K562 (cell line): Measurements from ENCODE around the gene RGS14. TPM values are rescaled to one million over a fixed set of nuclear protein-coding genes. Genes with fewer than 3 reads are reported as not detected.

Experiments used
- ARNT ChIP-seq, 2 experiments: fragments of 450-650 bp; IDR thresholded peaks; 2 replicates each; pipeline ENCODE4 v1.6.1; 2016; ENCODE audit warnings: mild to moderate bottlenecking in 1 of 2
- BDP1 ChIP-seq: IDR thresholded peaks from 3 replicates; pipeline ENCODE4 v1.6.1; 2011; ENCODE audit not compliant: insufficient read length, insufficient read depth
- CREM ChIP-seq: IDR thresholded peaks from 2 replicates; pipeline ENCODE4 v1.6.1; 2014; ENCODE audit warnings: antibody characterized with exemption, low read depth
- ELF1 ChIP-seq: fragments of 200-800 bp; sonication (Bioruptor generic); IDR thresholded peaks from 2 replicates; pipeline ENCODE4 v1.6.1; 2016; ENCODE audit warnings: missing genetic modification characterization, missing compliant biosample characterization
- KAT8 ChIP-seq: fragments of 450-650 bp; IDR thresholded peaks from 2 replicates; pipeline ENCODE4 v1.6.1; 2016; ENCODE audit warnings: low read depth, mild to moderate bottlenecking
- MIER1 ChIP-seq: fragments of 450-650 bp; IDR thresholded peaks from 2 replicates; pipeline ENCODE4 v1.6.1; 2016; ENCODE audit warnings: antibody characterized with exemption, mild to moderate bottlenecking, low read depth
- MNT ChIP-seq, 2 experiments: fragments of 450-650 bp; conservative IDR thresholded peaks; 2 replicates each; pipeline ENCODE4 v1.6.1; 2017; ENCODE audit warnings: mild to moderate bottlenecking in 2 of 2, moderate library complexity in 2 of 2
- MYNN ChIP-seq, 2 experiments: sonication (generic); formaldehyde crosslinking in 1 of 2; IDR thresholded peaks; 2 replicates each; pipeline versions ENCODE4 v1.5.0 to v1.6.1; 2016 to 2020; ENCODE audit warnings: antibody characterized with exemption in 1 of 2, missing genetic modification reagents in 1 of 2
- POLR2AphosphoS2 ChIP-seq: IDR thresholded peaks from 2 replicates; pipeline ENCODE4 v1.6.1; 2012; ENCODE audit warnings: low read length, improper control_type of control experiment
- POLR2B ChIP-seq: fragments of 450-650 bp; IDR thresholded peaks from 2 replicates; pipeline ENCODE4 v1.6.1; 2018; ENCODE audit warnings: low read depth; ENCODE audit not compliant: partially characterized antibody
- PRMT5 ChIP-seq: sonication (generic); formaldehyde crosslinking; IDR thresholded peaks from 2 replicates; pipeline ENCODE4 v1.5.0; 2020; ENCODE audit warnings: missing genetic modification reagents
- RBM22 ChIP-seq: fragments of 200-400 bp; formaldehyde crosslinking; IDR thresholded peaks from 2 replicates; pipeline ENCODE4 v1.6.1; 2018; ENCODE audit warnings: low read length, low read depth; ENCODE audit not compliant: poor library complexity, severe bottlenecking
- RBM25 ChIP-seq: fragments of 200-400 bp; formaldehyde crosslinking; IDR thresholded peaks from 2 replicates; pipeline ENCODE4 v1.6.1; 2018; ENCODE audit warnings: low read length, low read depth, moderate library complexity; ENCODE audit not compliant: severe bottlenecking
- RUNX1 ChIP-seq: sonication (generic); IDR thresholded peaks from 2 replicates; pipeline ENCODE4 v1.6.1; 2016; ENCODE audit warnings: antibody characterized with exemption, low read depth
- STAT5B ChIP-seq: fragments of 250-450 bp; sonication (Bioruptor Pico); IDR thresholded peaks from 2 replicates; pipeline ENCODE4 v1.8.0; 2021; ENCODE audit warnings: mild to moderate bottlenecking, inconsistent platforms
- XRCC5 ChIP-seq: fragments of 200-400 bp; formaldehyde crosslinking; IDR thresholded peaks from 2 replicates; pipeline ENCODE4 v1.6.1; 2017; ENCODE audit warnings: low read depth, mild to moderate bottlenecking, low read length
- ZSCAN32 ChIP-seq: fragments of 450-650 bp; formaldehyde crosslinking; IDR thresholded peaks from 2 replicates; pipeline ENCODE4 v1.4.0; 2020; ENCODE audit warnings: mild to moderate bottlenecking, moderate library complexity
- polyA plus RNA-seq, 8 experiments: library from polyadenylated mRNA; depleted of rRNA in 4 of 8; stranded (reverse) in 5 of 8; unstranded in 3 of 8; fragments of >200 nt; fragmentation: Nextera tagmentation in 2 of 8; fragmentation: Illumina TruSeq in 1 of 8; extraction: Ambion mirVana in 2 of 8; extraction: Trizol in 1 of 8; gene quantifications; 2 replicates each; pipeline versions ENCODE4 v1.2.1 to v1.2.3, GENCODE V29; 2011 to 2014; ENCODE audit warnings: inconsistent platforms in 1 of 8, missing spikeins in 1 of 8
- total RNA-seq, 7 experiments: library from RNA; depleted of rRNA in 6 of 7; stranded (reverse); fragments of >200 nt in 6 of 7; fragmentation: Illumina TruSeq in 2 of 7; extraction: Trizol in 2 of 7; gene quantifications; 2 replicates each; pipeline versions ENCODE4 v1.2.1 to v1.2.3, GENCODE V29; 2011 to 2021; ENCODE audit warnings: low replicate concordance in 1 of 7
- TF ChIP-seq, protein P1 (sequence below): sonication (generic); formaldehyde crosslinking; IDR thresholded peaks from 2 replicates; pipeline ENCODE4 v1.8.0; 2022; ENCODE audit warnings: missing genetic modification reagents, mild to moderate bottlenecking, borderline replicate concordance
- TF ChIP-seq, protein P2 (sequence below), 2 experiments: fragments of 150-350 bp in 1 of 2; IDR thresholded peaks; 2 replicates each; pipeline ENCODE4 v1.6.1; 2012 to 2016; ENCODE audit warnings: low read depth in 2 of 2, low read length in 2 of 2, mild to moderate bottlenecking in 1 of 2, moderate library complexity in 1 of 2

Gene RGS14
- total and polyA plus RNA-seq, 9 of the 15 experiments (the other 6 are each of a cell fraction or from before 2014, with no cell fraction given) = 0.28 to 75.9 (median 34.5) TPM

GRCh38 chr5:177351392-177352329 lies 6.1 kb upstream of the RGS14 start, which contains the start of gene LMAN2 (continued):
- TF ChIP-seq, protein P1, sequence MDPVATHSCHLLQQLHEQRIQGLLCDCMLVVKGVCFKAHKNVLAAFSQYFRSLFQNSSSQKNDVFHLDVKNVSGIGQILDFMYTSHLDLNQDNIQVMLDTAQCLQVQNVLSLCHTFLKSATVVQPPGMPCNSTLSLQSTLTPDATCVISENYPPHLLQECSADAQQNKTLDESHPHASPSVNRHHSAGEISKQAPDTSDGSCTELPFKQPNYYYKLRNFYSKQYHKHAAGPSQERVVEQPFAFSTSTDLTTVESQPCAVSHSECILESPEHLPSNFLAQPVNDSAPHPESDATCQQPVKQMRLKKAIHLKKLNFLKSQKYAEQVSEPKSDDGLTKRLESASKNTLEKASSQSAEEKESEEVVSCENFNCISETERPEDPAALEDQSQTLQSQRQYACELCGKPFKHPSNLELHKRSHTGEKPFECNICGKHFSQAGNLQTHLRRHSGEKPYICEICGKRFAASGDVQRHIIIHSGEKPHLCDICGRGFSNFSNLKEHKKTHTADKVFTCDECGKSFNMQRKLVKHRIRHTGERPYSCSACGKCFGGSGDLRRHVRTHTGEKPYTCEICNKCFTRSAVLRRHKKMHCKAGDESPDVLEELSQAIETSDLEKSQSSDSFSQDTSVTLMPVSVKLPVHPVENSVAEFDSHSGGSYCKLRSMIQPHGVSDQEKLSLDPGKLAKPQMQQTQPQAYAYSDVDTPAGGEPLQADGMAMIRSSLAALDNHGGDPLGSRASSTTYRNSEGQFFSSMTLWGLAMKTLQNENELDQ = 0 out of 2 replicates have a peak, but pooled peaks have one; percentile 57
- TF ChIP-seq POLR2B = peak; percentile 84
- TF ChIP-seq PRMT5 = no peak
- TF ChIP-seq ARNT (IDR thresholded peaks at IDR 0.05) = peak; percentile 72 to 87; a peak in 3 of 4 replicates
- TF ChIP-seq ELF1 (tag) = peak; percentile 100
- peak; percentile 87 to 93 for TF ChIP-seq MNT (conservative IDR thresholded peaks at IDR 0.05)
- peak; percentile 33; the same call in 1 of the 2 replicates for TF ChIP-seq MIER1
- peak; percentile 81 for TF ChIP-seq KAT8
- no peak for TF ChIP-seq STAT5B
- peak; percentile 37 for TF ChIP-seq RBM22
- TF ChIP-seq CREM = peak; percentile 88
- no peak for TF ChIP-seq POLR2AphosphoS2
- peak; percentile 89; the same call in 1 of the 2 replicates for TF ChIP-seq XRCC5
- TF ChIP-seq RBM25 = peak; percentile 97
- TF ChIP-seq BDP1 = no peak
- no peak for TF ChIP-seq MYNN (IDR thresholded peaks at IDR 0.05)
- no peak for TF ChIP-seq MYNN (CRISPR knock-in tag; IDR thresholded peaks at IDR 0.05)
- no peak for TF ChIP-seq RUNX1
- peak; percentile 52; the same call in 1 of the 2 replicates for TF ChIP-seq ZSCAN32
- TF ChIP-seq, protein P2, sequence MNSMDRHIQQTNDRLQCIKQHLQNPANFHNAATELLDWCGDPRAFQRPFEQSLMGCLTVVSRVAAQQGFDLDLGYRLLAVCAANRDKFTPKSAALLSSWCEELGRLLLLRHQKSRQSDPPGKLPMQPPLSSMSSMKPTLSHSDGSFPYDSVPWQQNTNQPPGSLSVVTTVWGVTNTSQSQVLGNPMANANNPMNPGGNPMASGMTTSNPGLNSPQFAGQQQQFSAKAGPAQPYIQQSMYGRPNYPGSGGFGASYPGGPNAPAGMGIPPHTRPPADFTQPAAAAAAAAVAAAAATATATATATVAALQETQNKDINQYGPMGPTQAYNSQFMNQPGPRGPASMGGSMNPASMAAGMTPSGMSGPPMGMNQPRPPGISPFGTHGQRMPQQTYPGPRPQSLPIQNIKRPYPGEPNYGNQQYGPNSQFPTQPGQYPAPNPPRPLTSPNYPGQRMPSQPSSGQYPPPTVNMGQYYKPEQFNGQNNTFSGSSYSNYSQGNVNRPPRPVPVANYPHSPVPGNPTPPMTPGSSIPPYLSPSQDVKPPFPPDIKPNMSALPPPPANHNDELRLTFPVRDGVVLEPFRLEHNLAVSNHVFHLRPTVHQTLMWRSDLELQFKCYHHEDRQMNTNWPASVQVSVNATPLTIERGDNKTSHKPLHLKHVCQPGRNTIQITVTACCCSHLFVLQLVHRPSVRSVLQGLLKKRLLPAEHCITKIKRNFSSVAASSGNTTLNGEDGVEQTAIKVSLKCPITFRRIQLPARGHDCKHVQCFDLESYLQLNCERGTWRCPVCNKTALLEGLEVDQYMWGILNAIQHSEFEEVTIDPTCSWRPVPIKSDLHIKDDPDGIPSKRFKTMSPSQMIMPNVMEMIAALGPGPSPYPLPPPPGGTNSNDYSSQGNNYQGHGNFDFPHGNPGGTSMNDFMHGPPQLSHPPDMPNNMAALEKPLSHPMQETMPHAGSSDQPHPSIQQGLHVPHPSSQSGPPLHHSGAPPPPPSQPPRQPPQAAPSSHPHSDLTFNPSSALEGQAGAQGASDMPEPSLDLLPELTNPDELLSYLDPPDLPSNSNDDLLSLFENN (IDR thresholded peaks at IDR 0.05; ENCODE audit: low read depth in 2 of 2, low read length in 2 of 2) = 0 out of 4 replicates have a peak, but pooled peaks of 1 of the 2 experiments have one; percentile 12
